DOHH2 (cell line): ENCODE data around the gene FRMD4B.

Experiments used
- CTCF ChIP-seq: fragments of 200-600 bp; sonication (generic); IDR thresholded peaks from one replicate; pipeline ENCODE4 v1.5.1; 2014; ENCODE audit warnings: antibody characterized with exemption, mild to moderate bottlenecking, low read depth, low read length; ENCODE audit not compliant: poor library complexity, severe bottlenecking
- EZH2phosphoT487 ChIP-seq: fragments of 200-600 bp; sonication (generic); IDR thresholded peaks from 2 replicates; pipeline ENCODE4 v1.6.1; 2017; ENCODE audit warnings: borderline replicate concordance, mild to moderate bottlenecking, antibody characterized with exemption, low read length, moderate library complexity, mixed read lengths

DNA sequence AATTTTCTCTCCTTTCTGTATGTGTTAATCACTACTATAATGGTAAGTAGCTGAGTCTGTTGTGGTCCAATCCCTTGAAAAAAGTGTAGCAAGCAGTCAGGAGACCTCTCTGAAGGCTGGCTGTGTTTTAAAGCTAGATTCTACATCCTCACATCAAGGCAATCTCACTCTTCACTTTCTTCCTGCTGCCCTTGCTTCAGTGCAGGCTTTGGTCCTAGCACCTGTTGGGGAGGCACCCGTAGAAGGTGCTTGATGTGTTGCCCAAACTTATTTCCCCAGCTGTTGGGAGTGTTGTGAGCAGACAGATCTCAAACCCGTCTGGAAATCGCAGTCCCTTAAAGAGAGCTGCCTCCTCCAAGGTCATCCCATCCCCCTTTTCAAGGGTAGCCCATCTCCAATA is 8.6 kb downstream of the FRMD4B start:
- TF ChIP-seq CTCF (no peak), EZH2phosphoT487 (no peak)
